Measurements from ENCODE around the gene SLITRK2.

DNA sequence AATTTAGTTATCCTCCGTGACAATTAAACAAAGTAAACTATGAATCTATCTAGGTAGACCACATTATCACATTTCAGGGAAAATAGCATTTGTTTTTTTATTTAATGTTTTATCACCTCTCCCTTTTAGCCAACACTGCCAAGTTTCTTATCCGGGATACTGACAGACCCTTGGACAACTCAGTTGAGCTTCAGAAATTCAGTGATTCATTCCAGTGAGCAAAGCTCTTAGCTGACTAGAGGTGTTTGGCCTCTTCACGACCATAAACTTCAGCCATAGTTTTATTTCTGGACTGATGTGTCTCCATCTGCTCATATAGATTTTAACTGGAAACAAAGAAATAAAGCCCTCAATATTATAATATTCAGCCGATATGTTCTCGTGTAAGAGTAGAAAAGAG lies 15.2 kb downstream of the SLITRK2 start:
- TF ChIP-seq, protein P1, sequence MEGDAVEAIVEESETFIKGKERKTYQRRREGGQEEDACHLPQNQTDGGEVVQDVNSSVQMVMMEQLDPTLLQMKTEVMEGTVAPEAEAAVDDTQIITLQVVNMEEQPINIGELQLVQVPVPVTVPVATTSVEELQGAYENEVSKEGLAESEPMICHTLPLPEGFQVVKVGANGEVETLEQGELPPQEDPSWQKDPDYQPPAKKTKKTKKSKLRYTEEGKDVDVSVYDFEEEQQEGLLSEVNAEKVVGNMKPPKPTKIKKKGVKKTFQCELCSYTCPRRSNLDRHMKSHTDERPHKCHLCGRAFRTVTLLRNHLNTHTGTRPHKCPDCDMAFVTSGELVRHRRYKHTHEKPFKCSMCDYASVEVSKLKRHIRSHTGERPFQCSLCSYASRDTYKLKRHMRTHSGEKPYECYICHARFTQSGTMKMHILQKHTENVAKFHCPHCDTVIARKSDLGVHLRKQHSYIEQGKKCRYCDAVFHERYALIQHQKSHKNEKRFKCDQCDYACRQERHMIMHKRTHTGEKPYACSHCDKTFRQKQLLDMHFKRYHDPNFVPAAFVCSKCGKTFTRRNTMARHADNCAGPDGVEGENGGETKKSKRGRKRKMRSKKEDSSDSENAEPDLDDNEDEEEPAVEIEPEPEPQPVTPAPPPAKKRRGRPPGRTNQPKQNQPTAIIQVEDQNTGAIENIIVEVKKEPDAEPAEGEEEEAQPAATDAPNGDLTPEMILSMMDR (IDR thresholded peaks at IDR 0.05), result no peak
- TF ChIP-seq ZFX (IDR thresholded peaks at IDR 0.05; ENCODE audit: borderline replicate concordance), result no peak

All from 22Rv1 (cell line).